Measurements from ENCODE around the gene MRNIP.

The MRNIP gene

DNA sequence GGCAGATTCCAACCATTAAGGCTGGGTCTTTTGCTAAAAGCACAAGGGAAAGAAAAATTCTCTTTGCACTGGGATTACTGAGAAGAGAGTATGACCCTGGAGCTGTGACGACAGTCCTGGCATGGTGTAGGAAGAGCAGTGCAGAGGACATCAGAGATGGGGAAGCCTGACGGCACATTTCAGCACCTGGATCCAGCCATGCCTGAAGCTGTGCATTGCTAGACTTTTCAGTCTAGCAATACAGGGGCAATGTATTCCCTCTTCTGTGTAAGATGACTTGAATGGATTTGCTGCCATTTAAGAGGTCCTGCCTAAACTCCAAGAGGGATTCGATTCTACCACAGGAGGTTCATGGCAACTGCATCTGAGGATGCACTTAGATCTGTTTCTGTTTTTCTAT, 12.3 kb upstream of the MRNIP start:
- no peak for DNase-seq

DNA sequence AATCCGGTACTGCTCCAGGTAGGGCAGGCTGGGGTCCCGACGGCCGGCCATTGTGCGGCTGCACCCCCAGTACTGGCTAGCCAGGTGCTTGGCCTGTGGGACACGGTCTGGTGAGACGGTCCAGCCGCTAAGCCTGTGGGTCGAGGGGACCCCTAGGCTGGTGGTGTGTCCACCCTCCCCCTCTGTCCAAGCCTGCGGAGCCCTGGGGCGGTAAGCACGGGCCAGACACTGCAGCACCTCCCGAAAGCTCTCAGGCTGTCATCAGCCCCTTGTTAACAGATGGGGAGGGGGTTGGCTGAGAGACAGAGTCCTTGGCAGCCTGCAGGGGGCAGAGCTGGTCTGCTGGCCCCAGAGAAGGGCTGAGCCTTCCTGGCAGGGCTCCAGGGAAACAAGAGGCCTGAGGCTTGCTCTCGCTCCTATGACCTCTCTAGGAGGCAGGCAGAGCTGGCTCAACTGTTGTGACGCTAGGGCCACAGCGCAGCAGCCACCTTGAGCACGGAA, 11.8 kb upstream of the MRNIP start:
- no peak for DNase-seq

DNA sequence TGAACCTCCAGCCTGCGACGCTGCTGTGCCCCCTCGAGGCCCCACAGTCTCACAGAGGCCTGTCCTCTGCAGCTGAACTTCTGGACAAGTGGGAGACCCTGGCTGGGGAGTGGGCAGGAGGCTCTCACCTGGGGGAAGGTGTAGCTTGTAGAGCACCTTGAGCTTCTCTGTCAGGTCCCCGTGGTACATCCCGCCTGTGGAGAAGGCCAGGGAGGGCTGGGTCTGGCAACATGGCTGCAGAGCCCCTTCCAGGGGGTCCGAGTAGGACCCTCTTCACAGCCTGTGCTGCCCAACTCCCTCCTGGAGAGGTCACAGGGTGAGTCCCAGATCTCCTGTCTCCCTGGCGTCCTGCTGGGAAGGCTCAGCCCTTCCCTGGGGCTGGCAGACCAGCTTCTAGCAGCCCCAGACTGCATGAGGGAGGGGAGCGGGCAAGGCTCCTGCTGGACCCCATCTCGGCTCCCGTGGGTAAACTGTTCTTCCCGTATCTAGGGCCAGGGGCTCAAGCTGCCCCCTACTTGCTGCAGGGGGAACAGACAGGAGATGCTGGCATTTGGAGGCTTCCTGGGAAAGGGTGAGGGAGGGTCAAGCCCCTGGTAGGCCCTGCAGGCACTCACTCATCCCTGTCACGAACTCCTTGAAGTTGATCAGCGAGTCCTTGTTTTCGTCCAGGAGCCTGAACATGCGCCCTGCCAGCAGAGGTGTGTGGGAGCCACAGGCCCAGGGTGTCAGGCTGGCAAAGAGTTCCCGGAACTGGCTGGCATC, 11.2 kb upstream of the MRNIP start:
- no peak for DNase-seq

DNA sequence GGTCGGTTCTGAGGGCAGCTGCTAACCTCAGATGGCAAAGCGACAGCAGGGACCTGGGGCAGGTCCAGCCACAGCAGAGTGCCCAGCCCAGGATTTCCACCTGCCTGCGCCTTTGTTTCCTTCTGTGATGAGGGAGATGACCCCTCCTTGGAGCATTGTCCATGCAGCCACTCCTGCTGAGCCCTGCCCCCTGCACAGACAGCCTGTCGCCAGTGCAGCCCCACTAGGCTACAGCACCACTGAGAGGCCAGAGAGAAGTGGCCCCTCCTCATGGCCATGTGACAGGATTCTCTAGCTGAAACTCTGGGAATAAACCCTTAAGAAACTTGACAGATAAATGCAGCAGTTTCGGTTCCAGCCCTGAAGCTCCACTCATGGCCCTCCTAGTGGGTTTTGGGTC, 10.5 kb upstream of the MRNIP start:
- DNase-seq: no peak

DNA sequence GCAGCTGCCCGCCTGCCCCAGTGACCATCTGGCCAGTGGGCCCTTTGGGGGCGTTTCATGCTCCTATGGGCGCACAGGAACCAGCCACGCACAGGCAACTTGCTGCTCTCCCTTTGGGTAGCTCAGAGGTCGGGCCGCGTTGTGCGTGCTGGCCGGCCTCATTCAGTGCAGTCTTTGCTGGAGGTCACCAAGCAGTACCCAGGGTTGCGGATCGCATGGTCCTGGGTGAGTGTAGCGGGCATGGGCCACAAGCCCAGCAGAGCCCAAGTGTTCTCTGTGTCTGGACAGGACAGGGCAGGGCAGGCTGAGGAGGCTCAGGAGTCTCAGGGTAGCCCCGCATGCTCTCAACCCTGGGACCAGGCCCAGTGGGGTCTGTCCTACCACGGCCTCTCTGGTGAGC, 9.9 kb upstream of the MRNIP start:
- DNase-seq: no peak

DNA sequence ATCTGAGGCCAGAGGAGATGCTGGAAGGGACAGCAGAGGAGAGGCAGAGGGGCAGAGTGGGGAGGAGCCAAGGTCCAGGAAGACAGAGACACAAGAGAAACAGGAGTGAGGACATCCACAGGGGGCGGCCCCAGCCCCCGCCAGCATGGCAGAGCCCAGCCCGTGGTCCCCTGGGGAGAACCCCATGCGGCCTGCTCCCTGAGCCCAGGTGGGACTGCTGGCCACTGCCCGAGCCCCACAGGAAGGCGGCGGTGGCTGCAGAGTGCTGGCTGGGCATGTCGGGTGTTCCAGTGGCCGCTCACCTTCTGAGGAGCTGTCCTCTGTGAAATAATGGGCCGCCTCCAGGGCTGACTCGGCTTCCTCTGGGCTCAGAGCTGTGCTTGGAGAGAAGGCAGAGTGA, 8.9 kb upstream of the MRNIP start:
- DNase-seq: no peak

DNA sequence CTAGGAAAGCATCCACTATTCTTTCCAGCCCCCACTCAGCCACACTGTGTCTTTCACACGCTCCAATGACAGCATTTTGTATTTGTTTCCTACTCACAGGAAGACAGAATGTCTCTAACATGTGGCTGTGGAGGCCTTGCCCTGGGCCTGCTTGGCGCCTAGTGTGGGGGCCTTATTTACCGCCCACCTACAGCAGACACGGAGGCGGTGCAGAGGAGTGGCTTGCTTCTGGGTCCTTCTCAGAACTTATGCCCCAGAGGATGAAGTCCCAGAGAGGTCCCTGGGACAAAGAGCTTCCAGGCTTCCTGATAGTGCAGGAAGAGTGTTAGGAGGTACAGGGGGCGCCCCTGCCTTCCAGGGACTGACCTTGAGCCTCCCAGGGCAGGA, 8.5 kb upstream of the MRNIP start:
- no peak for DNase-seq

DNA sequence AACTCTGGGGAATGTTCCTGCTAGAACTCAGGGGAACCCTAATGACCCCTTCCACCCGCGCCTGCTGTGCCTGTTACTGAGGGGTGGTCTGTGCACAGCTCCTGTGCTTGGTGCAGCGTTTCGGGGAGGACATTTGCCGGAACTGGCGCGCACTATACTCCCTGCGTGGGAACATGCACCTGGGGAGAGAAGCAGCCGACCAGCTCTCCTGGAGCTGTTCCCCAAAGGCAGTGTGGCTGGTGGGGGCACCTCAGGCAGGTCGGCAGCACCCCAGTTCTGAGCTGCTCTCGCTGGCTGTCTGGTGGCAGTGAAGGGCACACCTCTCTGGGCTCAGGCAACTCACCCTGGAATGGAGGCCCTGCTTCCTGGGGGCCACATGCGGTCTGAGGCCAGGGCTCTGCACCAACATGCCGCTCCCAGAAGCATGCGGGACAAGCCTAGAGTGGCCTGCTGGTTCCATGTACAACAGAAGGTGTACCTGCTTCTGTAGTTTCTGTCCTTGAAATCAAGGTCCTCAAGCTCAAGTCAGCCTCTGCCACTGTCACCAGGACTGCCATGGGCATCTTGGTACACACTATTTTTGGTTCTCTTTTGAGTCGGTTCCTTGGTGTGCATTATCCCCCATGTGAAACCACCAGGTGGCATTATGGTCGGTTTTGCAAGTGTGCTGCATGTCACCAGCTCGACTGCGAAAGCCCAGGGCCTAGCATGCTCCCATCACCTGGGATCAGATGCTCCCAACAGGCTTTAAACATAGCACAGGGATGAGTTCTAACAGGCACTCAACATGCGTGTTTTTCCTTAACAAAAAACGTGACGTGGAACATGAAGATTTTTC, 7.8 kb upstream of the MRNIP start:
- DNase-seq: no peak

DNA sequence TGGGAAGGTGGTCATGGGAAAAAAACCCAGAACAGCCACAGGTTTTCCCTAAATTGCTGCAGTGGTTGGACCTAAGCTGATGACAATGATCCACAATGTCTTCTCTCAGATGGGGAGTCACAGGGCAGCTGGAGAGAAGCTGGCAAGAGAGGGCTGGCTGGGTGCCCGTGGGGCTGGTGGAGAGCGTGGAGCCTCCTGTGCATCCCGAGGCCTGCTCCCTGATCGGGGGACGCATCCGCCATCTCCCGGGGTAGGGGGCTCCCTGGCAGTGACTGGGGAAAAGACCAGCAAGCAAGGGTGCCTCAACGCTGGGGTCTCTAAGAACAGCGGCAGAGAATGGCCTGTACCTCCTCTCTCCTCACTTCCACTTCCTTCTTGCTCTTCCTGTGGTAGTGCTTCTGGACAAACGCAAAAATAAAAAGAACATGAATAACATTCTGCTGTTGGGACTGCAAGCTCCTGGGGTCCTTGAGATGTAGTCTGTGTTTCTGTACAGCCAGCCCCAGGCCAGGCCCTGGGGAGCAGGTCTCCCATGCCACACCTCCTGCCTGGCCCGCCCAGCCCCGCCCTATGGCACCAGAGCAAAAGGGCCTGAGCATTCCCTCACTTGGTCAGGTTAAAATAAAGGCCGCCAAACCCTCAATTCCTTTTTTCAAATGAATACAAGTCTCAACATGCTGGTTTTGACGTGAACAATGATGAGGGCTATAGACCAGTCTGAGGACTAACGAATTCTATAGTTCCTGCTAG, 7.0 kb upstream of the MRNIP start:
- no peak for DNase-seq

DNA sequence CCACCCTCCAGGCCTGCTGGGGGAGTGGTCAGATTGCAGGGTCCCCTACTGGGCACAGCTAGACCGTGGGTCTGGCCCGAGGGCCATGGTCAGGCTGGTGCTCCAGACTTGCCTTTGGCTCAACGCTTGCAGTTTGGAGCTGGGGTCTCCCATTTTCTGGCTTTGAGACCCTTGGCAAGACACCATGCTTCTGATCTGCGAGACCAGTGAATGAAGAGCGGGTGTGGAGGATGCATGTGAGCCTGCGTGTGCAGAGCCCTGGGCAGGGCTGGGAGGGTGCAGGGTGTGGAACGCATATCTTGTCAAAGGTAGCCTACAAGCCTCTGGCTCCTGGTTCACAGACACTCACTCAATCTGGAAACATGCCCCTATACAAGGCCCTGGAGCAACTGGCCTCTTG, 6.1 kb upstream of the MRNIP start:
- no peak for DNase-seq

DNA sequence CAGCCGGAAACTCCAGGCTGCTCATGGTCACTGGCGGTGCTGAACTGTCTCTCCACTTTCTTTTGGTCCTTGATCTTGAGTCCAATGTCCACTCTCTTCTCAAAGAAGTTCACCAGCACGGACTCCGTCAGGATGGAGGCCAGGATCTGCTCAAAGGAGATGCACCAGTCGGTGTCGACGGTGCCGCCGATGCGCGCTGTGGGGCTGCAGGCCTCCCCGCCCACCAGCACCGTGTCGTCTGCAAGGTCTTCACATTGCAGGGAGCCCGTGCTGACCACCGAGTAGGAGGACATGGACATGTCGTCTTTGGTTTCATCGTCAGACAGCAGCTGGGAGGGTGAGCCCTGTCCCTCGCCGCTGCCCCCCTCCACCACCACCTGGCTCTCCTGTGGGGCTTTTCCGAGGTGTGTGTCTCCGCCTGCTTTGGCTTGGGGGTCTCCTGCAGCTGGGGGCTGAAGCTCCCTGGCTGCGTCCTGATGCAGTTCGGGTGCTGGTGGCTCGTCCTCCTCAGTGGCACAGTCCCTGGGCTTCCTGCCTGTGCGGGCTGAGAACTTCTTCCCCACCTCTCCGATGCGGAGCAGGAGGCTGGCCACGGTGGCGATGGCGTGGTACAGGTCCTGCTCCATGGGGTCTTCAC, 5.0 kb upstream of the MRNIP start:
- DNase-seq: no peak

DNA sequence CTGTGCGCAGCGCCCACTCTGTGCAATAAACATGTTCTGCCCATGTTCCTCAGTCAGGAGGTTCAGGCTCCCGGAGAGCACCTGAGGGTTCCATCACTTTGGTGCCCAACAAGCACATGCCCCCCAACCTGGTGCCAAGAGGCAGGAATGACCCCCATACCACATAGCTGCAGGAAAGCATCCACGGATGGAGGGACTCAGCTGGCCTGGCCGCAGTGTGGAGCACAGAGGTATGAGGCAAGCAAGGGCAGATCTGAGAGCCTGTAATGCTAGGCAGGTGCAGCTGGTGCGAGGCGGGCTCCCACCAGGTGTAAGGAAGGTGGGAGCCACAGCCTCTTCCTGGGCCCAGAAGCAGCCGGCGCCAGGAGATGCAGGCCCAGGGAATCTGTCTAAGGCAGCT, 4.3 kb upstream of the MRNIP start:
- no peak for DNase-seq

DNA sequence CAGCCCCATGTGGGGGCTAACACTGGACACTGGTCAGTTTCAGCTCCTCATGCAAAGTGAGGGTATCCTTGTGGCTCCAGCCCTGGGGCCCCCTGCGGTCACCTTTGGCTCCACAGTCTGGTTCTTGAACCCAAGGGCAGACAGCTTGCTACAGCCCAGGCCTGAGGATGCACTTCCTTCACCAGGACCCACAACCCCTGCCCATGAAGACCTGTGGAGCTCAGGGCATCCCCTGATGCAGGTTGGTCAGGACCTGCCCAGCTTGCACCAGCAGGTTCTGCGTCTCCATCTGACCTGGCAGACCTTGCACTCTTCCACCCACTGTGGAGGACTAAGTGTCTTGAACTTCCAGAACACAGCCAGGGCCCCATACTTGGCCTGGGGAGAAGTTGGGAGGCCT, 3.7 kb upstream of the MRNIP start:
- DNase-seq: no peak

DNA sequence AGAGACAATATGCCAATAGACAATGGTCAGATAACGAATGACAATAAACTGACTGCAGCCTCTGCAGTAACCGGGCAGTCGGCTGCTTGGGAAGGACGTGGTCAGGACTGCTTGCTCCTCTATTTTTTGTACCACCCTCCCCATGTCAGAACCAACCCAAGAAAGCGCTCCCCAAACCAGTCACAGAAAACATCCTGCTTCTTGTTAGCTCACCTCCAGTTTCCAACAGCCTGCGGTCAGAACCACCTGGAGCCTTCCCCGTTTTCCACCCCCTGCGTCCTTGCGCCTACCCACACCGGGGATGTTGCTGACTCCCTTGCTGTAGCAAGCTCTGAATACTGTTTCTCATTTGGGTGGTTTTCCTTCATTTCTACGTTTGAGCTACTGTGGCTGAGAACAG, 1.7 kb upstream of the MRNIP start:
- DNase-seq: no peak

DNA sequence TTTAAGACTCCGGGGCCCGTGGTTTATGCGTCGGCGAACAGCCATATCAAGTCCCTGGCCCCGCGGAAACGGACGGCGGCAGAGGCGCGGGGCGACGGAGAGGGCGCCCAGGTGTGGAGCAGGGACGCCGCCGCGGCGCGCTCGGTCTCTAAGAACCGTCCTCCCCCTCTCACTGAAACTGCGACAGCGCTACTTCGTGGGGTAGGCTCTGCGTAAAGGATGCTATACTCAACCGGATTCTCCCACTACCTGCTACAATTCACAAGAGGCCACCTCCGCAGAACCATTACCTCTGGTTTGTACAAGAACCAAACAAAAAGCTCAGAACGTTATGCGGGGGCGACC, 404 bp downstream of the MRNIP start:
- DNase-seq: peak in 1 of 2 experiments; percentile 38

DNA sequence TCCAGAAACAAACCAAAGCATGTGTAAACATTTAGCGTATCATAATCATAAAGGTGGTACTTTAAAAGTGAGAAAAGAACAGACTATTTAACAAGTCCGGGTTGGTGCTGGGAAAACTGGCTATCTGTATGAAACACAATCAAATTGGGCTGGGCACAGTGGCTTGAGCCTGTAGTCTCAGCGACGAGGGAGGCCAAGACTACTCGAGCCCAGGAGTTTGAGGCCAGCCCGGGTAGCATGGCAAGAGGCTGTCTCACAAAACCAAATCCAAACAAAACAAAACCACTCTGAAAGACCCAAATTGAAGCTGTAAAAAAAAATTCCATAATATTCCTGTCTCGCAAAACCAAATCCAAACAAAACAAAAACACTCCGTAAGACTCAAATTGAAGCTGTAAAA, 4.3 kb downstream of the MRNIP start:
- no peak for DNase-seq

DNA sequence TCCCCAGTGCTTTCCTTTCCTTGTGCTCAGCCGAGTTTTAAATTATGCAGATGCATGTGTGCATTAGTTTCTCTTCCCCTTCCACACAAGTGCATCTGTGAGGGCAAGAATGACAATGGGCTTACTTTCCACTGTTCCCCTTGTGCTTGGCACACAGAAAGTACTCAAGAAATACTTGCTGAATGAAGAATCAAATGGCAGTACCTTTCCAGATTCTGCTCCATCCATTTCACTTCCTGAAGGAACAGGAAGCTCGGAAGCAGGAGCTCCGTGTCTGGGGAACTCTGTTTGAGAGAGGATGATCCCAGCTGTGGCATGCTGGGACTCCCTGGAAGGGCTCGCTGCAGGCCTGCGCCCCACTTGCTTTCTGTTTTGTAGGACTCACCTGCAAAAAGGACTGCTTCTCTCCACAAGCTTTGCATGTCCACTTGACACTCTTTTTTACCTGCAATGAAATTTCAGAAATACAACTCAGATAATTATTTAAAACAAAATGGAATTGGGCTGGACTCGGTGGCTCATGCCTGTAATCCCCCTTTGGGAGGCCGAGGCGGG, 5.5 kb downstream of the MRNIP start:
- DNase-seq: no peak

DNA sequence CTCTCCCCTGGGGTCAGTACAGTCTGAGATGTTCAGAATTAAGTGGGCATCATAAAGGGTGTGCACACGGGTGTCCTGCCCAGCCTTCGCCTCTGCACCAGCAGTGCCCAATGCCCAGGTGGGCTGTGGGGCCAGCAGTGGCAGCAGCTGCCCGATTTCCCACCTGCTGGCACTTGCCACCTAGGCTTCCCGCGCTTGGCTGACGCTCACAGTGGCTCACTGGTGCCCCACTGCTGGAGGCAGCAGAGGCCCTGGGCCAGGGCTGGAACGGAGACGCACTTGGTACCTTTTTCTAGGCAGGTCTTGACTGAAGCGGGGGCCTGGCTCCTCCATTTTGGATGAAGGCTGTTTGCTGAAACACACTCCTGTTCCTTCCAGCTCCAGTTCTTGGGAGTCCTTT, 17.0 kb downstream of the MRNIP start:
- no peak for DNase-seq

DNA sequence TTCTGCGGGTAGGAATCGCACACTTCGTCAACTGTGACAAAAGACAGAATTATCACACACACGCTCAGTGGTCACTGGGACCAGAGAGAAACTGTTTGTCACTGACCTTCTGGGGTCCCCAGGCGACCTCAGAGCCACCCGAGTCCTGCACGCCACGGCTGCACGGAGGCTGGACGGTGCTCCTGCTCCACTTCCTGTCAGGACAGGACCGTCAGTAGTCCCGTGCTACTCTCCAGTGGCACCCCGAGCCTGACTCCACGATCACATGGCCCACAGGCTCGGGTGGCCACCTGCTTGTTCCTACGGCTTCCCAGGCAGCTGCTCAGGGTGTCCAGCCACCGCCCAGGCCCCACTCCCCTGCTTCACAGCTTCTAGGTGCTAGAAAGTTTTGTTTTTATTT, 17.9 kb downstream of the MRNIP start:
- DNase-seq: no peak

DNA sequence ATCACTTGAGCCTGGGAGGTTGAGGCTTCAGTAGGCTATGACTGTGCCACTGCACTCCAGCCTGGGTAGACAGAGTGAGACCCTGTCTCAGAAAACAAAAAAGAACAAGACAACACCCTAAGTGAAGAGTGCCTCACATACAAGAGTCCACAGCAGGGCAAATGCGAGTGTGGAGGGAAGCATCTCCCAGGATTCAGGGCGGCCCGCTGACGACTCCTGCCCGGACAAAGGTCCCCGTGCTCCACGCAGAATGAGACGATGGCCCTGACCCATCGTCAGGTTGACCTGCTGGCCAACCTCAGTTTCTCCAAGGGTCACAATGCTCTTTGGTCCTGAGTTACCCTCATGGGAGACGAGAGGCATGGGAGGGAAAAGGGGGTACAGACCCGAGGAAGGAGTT, 18.3 kb downstream of the MRNIP start:
- no peak for DNase-seq

DNA sequence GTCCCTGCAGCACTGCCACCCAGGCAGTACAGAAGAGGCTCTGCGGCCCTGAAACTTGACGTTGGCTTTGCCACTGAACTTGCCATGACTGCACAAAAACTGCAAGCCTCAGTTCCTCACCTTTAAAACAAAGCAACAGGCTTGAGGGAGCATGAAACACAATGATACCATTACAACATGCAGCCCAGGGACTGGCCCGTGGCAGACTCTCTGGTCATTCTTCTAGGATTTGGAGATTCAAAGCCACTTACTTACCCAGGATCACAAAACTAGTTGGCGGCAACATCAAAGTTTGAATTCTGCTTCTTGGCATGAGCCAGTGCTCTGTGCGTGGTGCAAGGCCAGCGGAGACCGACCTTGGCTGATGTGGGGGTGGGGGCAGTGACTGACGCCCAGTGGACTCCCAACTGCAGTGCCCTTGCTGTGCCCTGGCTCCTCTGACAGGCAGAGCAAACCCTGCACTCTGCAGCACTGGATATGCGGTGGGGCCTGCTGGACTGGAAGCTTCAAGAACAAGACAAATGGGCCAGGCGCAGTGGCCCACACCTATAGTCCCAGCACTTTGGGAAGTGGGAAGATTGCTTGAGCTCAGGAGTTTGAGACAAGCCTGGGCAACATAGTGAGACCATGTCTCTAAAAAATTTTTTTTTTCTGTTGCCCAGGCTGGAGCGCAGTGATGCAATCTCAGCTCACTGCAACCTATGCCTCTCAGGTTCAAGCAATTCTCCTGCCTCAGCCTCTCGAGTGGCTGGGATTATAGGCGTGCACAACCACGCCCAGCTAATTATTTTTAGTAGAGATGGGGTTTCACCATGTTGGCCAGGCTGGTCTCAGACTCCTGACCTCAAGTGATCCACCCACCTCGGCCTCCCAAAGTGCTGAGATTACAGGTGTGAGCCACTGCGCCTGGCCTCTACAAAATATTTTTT, 19.0 kb downstream of the MRNIP start:
- DNase-seq: no peak
